DOHH2 (cell line): ENCODE measurements around the gene ATP5F1A.

ENCODE experiments used
- H3F3A ChIP-seq: fragments of 200-600 bp; sonication (generic), shearing (Covaris generic); 2 replicates; pipeline ENCODE4 v1.6.0; 2016; ENCODE audit warnings: antibody characterized with exemption, mild to moderate bottlenecking; ENCODE audit not compliant: control insufficient read depth, insufficient read depth
- H3K27ac ChIP-seq: fragments of 200-600 bp; sonication (generic); 2 replicates; pipeline ENCODE4 v1.5.1; 2014; ENCODE audit warnings: low read depth, mild to moderate bottlenecking, low read length, moderate library complexity
- H3K27me3 ChIP-seq: fragments of 200-600 bp; sonication (generic); 2 replicates; pipeline ENCODE4 v1.6.1; 2014; ENCODE audit warnings: mild to moderate bottlenecking, low read length, mixed read lengths; ENCODE audit not compliant: control insufficient read depth
- H3K36me3 ChIP-seq: fragments of 200-600 bp; sonication (generic); 2 replicates; pipeline ENCODE4 v1.6.1; 2014; ENCODE audit warnings: mild to moderate bottlenecking, low read length, moderate library complexity, mixed read lengths; ENCODE audit not compliant: control insufficient read depth
- H3K4me1 ChIP-seq: fragments of 200-600 bp; sonication (generic); 2 replicates; pipeline ENCODE4 v1.6.1; 2014; ENCODE audit warnings: mild to moderate bottlenecking, low read length, mixed read lengths; ENCODE audit not compliant: control insufficient read depth
- H3K4me2 ChIP-seq: fragments of 200-600 bp; sonication (generic); 2 replicates; pipeline ENCODE4 v1.6.0; 2014; ENCODE audit warnings: mild to moderate bottlenecking, low read length, moderate library complexity
- H3K4me3 ChIP-seq: fragments of 200-600 bp; sonication (generic); 2 replicates; pipeline ENCODE4 v1.5.1; 2014; ENCODE audit warnings: mild to moderate bottlenecking, low read length, mixed read lengths
- H3K79me2 ChIP-seq: fragments of 200-600 bp; sonication (generic); 2 replicates; pipeline ENCODE4 v1.6.1; 2014; ENCODE audit warnings: mild to moderate bottlenecking, low read length, mixed read lengths; ENCODE audit not compliant: control insufficient read depth
- H3K9me2 ChIP-seq: fragments of 200-600 bp; sonication (generic); replicated peaks from 2 replicates; pipeline ENCODE4 v1.6.1; 2014; ENCODE audit warnings: mild to moderate bottlenecking, low read length, mixed read lengths; ENCODE audit not compliant: control insufficient read depth
- H3K9me3 ChIP-seq: fragments of 200-600 bp; sonication (generic); 2 replicates; pipeline ENCODE4 v1.6.1; 2014; ENCODE audit warnings: antibody characterized with exemption, low read length, mixed read lengths; ENCODE audit not compliant: control insufficient read depth, insufficient read depth
- H4K20me1 ChIP-seq: fragments of 200-600 bp; sonication (generic); 2 replicates; pipeline ENCODE4 v1.6.0; 2014; ENCODE audit warnings: low read depth, mild to moderate bottlenecking, antibody characterized with exemption, low read length, moderate library complexity; ENCODE audit not compliant: control insufficient read depth, insufficient read depth
- EZH2phosphoT487 ChIP-seq: fragments of 200-600 bp; sonication (generic); IDR thresholded peaks from 2 replicates; pipeline ENCODE4 v1.6.1; 2017; ENCODE audit warnings: borderline replicate concordance, mild to moderate bottlenecking, antibody characterized with exemption, low read length, moderate library complexity, mixed read lengths
- TF ChIP-seq, protein P1 (sequence below): fragments of 200-600 bp; sonication (generic); IDR thresholded peaks from one replicate; pipeline ENCODE4 v1.5.1; 2014; ENCODE audit warnings: antibody characterized with exemption, mild to moderate bottlenecking, low read depth, low read length; ENCODE audit not compliant: poor library complexity, severe bottlenecking

Gene ATP5F1A

DNA sequence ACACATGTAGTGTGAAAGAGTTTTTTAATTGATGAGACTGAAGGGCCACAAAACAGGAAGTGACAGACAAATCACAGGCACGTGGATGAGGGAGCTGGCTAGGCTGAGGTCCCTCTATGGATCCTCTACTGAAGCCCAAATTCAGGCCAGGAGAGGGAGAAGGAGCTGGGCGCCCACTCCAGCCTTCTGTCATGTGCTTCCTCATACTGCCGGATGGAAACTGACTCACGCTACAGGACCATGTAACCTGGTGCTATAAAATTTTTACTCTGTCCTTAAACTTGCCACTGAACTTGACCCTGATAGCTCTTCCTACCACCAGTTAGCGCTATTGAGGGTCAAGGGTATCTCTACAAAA lies 57.4 kb downstream of the ATP5F1A start:
- TF ChIP-seq, protein P1, sequence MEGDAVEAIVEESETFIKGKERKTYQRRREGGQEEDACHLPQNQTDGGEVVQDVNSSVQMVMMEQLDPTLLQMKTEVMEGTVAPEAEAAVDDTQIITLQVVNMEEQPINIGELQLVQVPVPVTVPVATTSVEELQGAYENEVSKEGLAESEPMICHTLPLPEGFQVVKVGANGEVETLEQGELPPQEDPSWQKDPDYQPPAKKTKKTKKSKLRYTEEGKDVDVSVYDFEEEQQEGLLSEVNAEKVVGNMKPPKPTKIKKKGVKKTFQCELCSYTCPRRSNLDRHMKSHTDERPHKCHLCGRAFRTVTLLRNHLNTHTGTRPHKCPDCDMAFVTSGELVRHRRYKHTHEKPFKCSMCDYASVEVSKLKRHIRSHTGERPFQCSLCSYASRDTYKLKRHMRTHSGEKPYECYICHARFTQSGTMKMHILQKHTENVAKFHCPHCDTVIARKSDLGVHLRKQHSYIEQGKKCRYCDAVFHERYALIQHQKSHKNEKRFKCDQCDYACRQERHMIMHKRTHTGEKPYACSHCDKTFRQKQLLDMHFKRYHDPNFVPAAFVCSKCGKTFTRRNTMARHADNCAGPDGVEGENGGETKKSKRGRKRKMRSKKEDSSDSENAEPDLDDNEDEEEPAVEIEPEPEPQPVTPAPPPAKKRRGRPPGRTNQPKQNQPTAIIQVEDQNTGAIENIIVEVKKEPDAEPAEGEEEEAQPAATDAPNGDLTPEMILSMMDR, result no peak
- TF ChIP-seq EZH2phosphoT487, result no peak

GRCh38 chr18:46040033-46040746 lies 57.9 kb downstream of the ATP5F1A start:
- no peaks in the 10 kb centered on the region for H3K4me1 ChIP-seq
- no peaks in the 10 kb centered on the region for H3K79me2 ChIP-seq
- peaks cover 9% of the 10 kb centered on the region; the same call in 1 of the 2 replicates for H3K27me3 ChIP-seq
- no peak overlapping the region for H3K4me3 ChIP-seq
- H4K20me1 ChIP-seq, result no peaks in the 10 kb centered on the region
- H3K9me3 ChIP-seq, result no peaks in the 10 kb centered on the region
- TF ChIP-seq EZH2phosphoT487, result no peak
- TF ChIP-seq, protein P1, result no peak
- H3K36me3 ChIP-seq, result no peaks in the 10 kb centered on the region
- H3K27ac ChIP-seq, result no peak overlapping the region
- no peak overlapping the region for H3K4me2 ChIP-seq
- H3F3A ChIP-seq, result no peaks in the 10 kb centered on the region
- H3K9me2 ChIP-seq, result no peaks in the 10 kb centered on the region

More for the DNA sequence above, 57.4 kb downstream of the ATP5F1A start:
- H3K27ac ChIP-seq, result no peak overlapping the region
- no peaks in the 10 kb centered on the region for H3K79me2 ChIP-seq
- H3K4me1 ChIP-seq, result no peaks in the 10 kb centered on the region
- H3K9me3 ChIP-seq, result no peaks in the 10 kb centered on the region
- H3K27me3 ChIP-seq, result peaks cover 9% of the 10 kb centered on the region; the same call in 1 of the 2 replicates
- H3F3A ChIP-seq, result no peaks in the 10 kb centered on the region
- H3K9me2 ChIP-seq, result no peaks in the 10 kb centered on the region
- H3K4me3 ChIP-seq, result no peak overlapping the region
- no peaks in the 10 kb centered on the region for H4K20me1 ChIP-seq
- H3K36me3 ChIP-seq, result no peaks in the 10 kb centered on the region
- H3K4me2 ChIP-seq, result no peak overlapping the region

DNA sequence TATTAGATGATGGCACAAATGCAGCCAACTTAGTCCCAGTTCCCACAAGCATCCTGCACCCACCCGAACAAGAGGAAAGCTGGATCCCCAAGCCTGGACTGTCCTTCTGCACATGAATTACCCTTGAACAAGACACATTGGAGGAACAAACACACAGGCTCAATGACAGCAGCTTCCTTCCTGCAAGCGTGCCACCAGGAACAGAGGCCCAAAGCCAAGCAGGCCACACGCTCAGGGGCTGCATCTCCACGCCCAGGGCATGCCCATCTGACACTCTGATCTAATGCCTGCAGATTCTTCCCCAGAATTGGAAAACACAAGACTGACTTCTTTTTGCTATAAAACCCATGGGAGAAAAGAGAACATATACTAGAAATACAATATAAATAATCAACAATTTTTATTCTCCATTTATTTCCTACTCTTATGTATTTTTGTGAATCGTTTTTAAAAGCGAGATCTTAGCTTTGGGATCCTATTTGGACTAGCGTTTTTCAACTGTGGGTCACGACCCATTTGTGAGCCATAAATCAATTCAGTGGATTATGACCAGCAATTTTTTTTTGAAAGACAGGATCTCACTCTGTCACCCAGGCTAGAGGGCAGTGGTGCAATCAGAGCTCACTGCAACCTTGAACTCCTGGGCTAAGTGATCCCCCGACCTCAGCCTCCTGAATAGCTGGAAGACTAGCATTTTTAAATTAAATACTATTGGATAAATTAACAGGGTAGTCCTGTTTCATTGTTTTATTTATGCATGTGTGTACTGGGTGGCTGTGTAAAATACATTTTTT lies 60.4 kb downstream of the ATP5F1A start:
- TF ChIP-seq EZH2phosphoT487, result no peak
- TF ChIP-seq, protein P1, result no peak
- Histone ChIP-seq H3K4me1 (no peaks in the 10 kb centered on the region), H3K79me2 (no peaks in the 10 kb centered on the region), H3K4me3 (no peak overlapping the region), H4K20me1 (no peaks in the 10 kb centered on the region), H3K4me2 (no peak overlapping the region), H3K36me3 (no peaks in the 10 kb centered on the region), H3K9me3 (no peaks in the 10 kb centered on the region), H3K9me2 (no peaks in the 10 kb centered on the region), H3K27me3 (peaks cover 13% of the 10 kb centered on the region; the same call in 1 of the 2 replicates), H3K27ac (no peak overlapping the region), H3F3A (no peaks in the 10 kb centered on the region)
